Breast epithelium (tissue), 4 donors: ENCODE measurements around the gene ATG14. TPM values are rescaled to one million over a fixed set of nuclear protein-coding genes. Genes with fewer than 3 reads are reported as not detected.

Experiments
- DNase-seq, 2 donors: peaks; one replicate each; pipeline ENCODE4 v3.0.0-alpha.2; 2019; ENCODE audit warnings: low spot score in 2 of 2
- H3K27ac ChIP-seq, 2 donors: fragments of 200-600 bp; sonication (generic) in 1 of 2; one replicate each; pipeline ENCODE4 v1.5.1; 2016 to 2019; ENCODE audit warnings: mild to moderate bottlenecking in 1 of 2
- H3K27me3 ChIP-seq, 2 donors: fragments of 200-600 bp; sonication (generic) in 1 of 2; one replicate each; pipeline versions ENCODE4 v1.5.1 to v1.6.0; 2017 to 2019; ENCODE audit warnings: control low read depth in 1 of 2, mild to moderate bottlenecking in 1 of 2
- H3K36me3 ChIP-seq: fragments of 200-600 bp; one replicate; pipeline ENCODE4 v1.5.1; 2019
- H3K4me1 ChIP-seq, 2 donors: fragments of 200-600 bp; sonication (generic); one replicate each; pipeline ENCODE4 v1.5.1; 2016 to 2019; ENCODE audit warnings: control low read depth in 1 of 2
- H3K4me3 ChIP-seq, 3 donors: fragments of 200-600 bp; sonication (generic); 1 replicate in 2 of 3; 2 replicates in 1 of 3; pipeline ENCODE4 v1.5.1; 2016 to 2019; ENCODE audit warnings: mild to moderate bottlenecking in 3 of 3, moderate library complexity in 2 of 3
- H3K9me3 ChIP-seq, 2 donors: fragments of 200-600 bp; sonication (generic) in 1 of 2; one replicate each; pipeline ENCODE4 v1.5.1; 2016 to 2019; ENCODE audit warnings: control low read depth in 1 of 2
- POLR2A ChIP-seq: fragments of 450-650 bp; IDR thresholded peaks from one replicate; pipeline ENCODE4 v1.6.1; 2016; ENCODE audit warnings: antibody characterized with exemption, mild to moderate bottlenecking, moderate library complexity
- POLR2AphosphoS5 ChIP-seq, 3 donors: sonication (generic); formaldehyde crosslinking; IDR thresholded peaks; one replicate each; pipeline ENCODE4 v1.6.1; 2017; ENCODE audit warnings: antibody characterized with exemption in 3 of 3
- intact Hi-C: fragments of 100-400 bp; cut with DNase I; formaldehyde crosslinking; loops from one replicate; pipeline ENCODE4 v1.15.1; 2023; ENCODE audit warnings: low total_unique reads
- total RNA-seq, 3 donors: library from RNA; depleted of rRNA; stranded (reverse); fragments of >200 nt; gene quantifications; one replicate each; pipeline ENCODE4 v1.1.0, GENCODE V29; 2016
- TF ChIP-seq, protein P1 (sequence below), 3 donors: fragments of 450-650 bp; IDR thresholded peaks; one replicate each; pipeline ENCODE4 v1.5.1; 2016 to 2017; ENCODE audit warnings: antibody characterized with exemption in 3 of 3, mild to moderate bottlenecking in 3 of 3, moderate library complexity in 3 of 3

Gene ATG14
- total RNA-seq, 3 donors from 2014 or later = 14.6 to 28.0 (median 16.1) TPM

DNA sequence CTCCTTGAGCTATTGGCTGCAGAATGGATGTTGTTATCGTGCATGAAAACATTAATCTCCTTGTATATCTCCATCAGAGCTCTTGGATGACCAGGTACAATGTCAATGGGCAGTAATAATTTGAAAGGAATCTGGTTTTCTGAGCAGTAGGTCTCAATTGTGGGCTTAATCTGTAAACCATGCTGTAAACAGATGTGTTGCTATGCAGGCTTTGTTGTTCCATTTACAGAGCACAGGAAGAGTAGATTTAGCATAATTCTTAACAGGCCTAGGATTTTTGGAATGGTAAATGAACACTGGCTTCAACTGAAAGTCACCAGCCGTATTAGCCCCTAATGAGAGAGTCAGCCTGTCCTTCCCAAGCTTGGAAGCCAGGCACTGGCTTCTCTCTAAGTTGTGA is 50.4 kb downstream of the ATG14 start:
- Histone ChIP-seq H3K27ac (no peak overlapping the region), H3K4me3 (no peak overlapping the region), H3K9me3 (no peaks in the 10 kb centered on the region), H3K27me3 (no peaks in the 10 kb centered on the region), H3K4me1 (no peaks in the 10 kb centered on the region), H3K36me3 (no peaks in the 10 kb centered on the region)
- intact Hi-C loops = no loop called here
- TF ChIP-seq POLR2A (no peak), POLR2AphosphoS5 (IDR thresholded peaks at IDR 0.05) (no peak)
- TF ChIP-seq, protein P1, sequence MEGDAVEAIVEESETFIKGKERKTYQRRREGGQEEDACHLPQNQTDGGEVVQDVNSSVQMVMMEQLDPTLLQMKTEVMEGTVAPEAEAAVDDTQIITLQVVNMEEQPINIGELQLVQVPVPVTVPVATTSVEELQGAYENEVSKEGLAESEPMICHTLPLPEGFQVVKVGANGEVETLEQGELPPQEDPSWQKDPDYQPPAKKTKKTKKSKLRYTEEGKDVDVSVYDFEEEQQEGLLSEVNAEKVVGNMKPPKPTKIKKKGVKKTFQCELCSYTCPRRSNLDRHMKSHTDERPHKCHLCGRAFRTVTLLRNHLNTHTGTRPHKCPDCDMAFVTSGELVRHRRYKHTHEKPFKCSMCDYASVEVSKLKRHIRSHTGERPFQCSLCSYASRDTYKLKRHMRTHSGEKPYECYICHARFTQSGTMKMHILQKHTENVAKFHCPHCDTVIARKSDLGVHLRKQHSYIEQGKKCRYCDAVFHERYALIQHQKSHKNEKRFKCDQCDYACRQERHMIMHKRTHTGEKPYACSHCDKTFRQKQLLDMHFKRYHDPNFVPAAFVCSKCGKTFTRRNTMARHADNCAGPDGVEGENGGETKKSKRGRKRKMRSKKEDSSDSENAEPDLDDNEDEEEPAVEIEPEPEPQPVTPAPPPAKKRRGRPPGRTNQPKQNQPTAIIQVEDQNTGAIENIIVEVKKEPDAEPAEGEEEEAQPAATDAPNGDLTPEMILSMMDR (IDR thresholded peaks at IDR 0.05) = no peak
- no peak for DNase-seq

DNA sequence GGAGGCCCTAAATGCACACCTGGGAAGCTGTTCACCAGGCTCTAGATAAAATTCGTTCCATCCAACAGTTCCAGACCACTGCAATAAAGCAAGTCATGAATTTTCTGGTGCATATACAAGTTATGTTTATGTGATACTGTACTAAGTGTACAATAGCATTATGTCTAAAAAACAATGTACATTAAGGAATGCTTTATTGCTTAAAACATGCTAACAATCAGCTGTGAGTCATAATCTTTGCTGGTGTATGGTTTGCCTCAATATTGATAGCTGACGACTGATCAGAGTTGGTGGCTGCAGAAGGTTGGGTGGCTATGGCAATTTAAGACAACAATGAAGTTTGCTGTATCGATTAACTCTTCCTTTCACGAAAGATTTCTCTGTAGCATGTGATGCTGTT is 52.3 kb downstream of the ATG14 start:
- DNase-seq = no peak
- H3K9me3 ChIP-seq = no peaks in the 10 kb centered on the region
- H3K27ac ChIP-seq = no peak overlapping the region

DNA sequence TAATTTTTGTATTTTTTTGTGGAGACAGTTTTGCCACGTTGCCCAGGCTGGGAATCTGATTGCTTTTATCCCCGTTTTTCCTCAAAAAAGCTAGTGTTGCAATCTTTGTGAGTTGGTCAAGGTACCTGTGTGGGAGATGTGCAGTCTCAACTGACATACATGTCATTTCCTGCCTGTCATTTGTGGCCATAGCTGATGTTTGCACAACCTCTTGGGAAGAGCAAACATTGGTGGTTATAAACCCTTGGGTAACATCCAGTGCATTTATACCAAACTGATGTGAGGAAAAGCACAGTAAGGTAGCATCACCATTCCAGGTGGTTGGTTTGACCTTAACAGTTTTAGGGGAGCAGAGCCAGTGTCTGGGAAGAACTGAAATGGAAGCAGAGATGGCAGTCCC is 54.7 kb downstream of the ATG14 start:
- H3K27me3 ChIP-seq = no peaks in the 10 kb centered on the region
- intact Hi-C loops = no loop called here
- H3K4me1 ChIP-seq = no peaks in the 10 kb centered on the region
- TF ChIP-seq, protein P1 (IDR thresholded peaks at IDR 0.05) = no peak
- no peak for TF ChIP-seq POLR2AphosphoS5 (IDR thresholded peaks at IDR 0.05)
- TF ChIP-seq POLR2A = no peak
- no peaks in the 10 kb centered on the region for H3K36me3 ChIP-seq
- H3K9me3 ChIP-seq = no peaks in the 10 kb centered on the region
- H3K27ac ChIP-seq = no peak overlapping the region
- no peak for DNase-seq
- no peak overlapping the region for H3K4me3 ChIP-seq

More for the DNA sequence above, 52.3 kb downstream of the ATG14 start:
- intact Hi-C loops = no loop called here
- no peak overlapping the region for H3K4me3 ChIP-seq
- no peaks in the 10 kb centered on the region for H3K4me1 ChIP-seq
- TF ChIP-seq, protein P1 (IDR thresholded peaks at IDR 0.05) = no peak
- TF ChIP-seq POLR2AphosphoS5 (IDR thresholded peaks at IDR 0.05) (no peak), POLR2A (no peak)
- no peaks in the 10 kb centered on the region for H3K36me3 ChIP-seq
- no peaks in the 10 kb centered on the region for H3K27me3 ChIP-seq

- H3K4me3 ChIP-seq = no peak overlapping the region
- no peaks in the 10 kb centered on the region for H3K9me3 ChIP-seq
- H3K36me3 ChIP-seq = no peaks in the 10 kb centered on the region
- H3K4me1 ChIP-seq = no peaks in the 10 kb centered on the region
- H3K27ac ChIP-seq = peak overlapping the region in 1 of 2 donors; percentile 9
- TF ChIP-seq, protein P1 (IDR thresholded peaks at IDR 0.05) = no peak
- TF ChIP-seq POLR2AphosphoS5 (IDR thresholded peaks at IDR 0.05) (no peak), POLR2A (no peak)
- no peak for DNase-seq
- H3K27me3 ChIP-seq = no peaks in the 10 kb centered on the region
- intact Hi-C loops = no loop called here
Observed at GRCh38 chr14:55355922-55356321, 55.7 kb downstream of the ATG14 start.

DNA sequence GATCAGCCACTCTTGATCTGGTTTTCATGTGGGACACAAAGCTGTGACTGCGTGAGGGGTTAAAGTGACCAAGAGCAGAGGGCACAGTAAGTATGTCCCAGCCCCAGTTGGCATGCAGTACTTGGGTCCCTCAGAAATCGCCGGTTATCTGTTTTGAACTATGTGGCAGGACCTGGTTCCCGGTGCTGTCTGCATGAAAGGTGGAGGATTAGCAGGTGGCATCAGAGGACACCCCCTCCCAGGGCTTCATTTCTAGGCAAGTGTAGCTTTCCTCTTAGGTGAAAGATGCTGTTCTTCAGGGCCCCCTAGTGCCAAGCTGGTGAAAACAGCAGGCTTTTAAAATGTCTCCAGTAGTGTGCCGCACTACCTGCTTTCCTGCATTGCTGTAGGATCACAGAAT is 57.1 kb downstream of the ATG14 start:
- TF ChIP-seq POLR2A (no peak), POLR2AphosphoS5 (IDR thresholded peaks at IDR 0.05) (no peak)
- TF ChIP-seq, protein P1 (IDR thresholded peaks at IDR 0.05) = peak in 2 of 3 donors; percentile 27 to 59
- intact Hi-C loops = no loop called here
- Histone ChIP-seq H3K27me3 (no peaks in the 10 kb centered on the region), H3K9me3 (no peaks in the 10 kb centered on the region), H3K4me1 (no peaks in the 10 kb centered on the region), H3K36me3 (no peaks in the 10 kb centered on the region), H3K4me3 (no peak overlapping the region), H3K27ac (peak overlapping the region in 1 of 2 donors; percentile 54)
- DNase-seq = no peak
